ENCODE results near the gene NPFF. TPM values are rescaled to one million over a fixed set of nuclear protein-coding genes. Genes with fewer than 3 reads are reported as not detected.

Gene NPFF
- total and polyA plus RNA-seq, 2 of the 13 experiments (the other 11 are each of a cell fraction or from before 2014, with no cell fraction given): not detected

DNA sequence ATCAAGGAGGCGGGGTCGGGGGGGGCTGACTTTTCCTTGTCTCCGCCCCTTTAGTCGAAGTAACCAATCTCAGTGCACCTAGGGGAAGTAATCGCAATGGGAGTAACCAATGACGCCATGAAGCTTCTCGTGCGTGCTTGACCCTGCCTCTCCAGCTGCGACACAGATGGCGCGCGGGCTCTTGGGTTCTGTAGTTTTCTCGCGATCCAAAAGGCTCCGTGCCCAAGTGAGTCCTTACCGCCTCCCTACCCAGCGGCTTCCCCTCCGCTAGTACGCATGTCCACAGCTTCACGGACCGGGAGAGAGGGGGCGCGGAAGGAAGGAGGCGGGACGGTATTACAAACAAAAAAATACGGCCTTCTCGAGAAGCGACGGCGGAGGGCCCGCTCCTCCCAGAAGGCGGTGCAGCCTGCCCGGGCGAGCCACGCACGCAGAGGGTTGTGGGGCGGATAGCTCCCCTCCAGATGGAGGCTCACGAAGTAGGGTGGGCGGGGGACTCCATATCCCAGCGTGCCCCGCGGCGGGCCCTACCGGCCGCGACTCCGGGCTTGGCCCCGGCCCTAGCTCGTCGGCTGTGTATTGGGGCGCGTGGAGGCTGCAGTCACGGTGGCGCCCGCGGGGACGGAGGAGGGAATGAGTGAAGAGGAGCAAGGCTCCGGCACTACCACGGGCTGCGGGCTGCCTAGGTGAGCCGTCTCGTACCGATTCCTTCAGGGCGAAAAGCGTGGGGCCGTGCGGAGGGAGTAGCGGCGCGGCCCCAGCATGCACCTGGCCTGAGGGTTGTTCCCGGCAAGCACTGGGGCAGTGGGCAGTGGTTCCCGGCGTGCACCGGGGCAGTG is 6.3 kb downstream of the NPFF start, which contains the start of gene TARBP2 (continued):
- TF ChIP-seq, protein P1, sequence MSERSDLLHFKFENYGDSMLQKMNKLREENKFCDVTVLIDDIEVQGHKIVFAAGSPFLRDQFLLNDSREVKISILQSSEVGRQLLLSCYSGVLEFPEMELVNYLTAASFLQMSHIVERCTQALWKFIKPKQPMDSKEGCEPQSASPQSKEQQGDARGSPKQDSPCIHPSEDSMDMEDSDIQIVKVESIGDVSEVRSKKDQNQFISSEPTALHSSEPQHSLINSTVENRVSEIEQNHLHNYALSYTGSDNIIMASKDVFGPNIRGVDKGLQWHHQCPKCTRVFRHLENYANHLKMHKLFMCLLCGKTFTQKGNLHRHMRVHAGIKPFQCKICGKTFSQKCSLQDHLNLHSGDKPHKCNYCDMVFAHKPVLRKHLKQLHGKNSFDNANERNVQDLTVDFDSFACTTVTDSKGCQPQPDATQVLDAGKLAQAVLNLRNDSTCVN (CRISPR knock-in tag; IDR thresholded peaks at IDR 0.05; ENCODE audit: borderline replicate concordance): no peak; the same call in 1 of the 2 replicates
- TF ChIP-seq, protein P2, sequence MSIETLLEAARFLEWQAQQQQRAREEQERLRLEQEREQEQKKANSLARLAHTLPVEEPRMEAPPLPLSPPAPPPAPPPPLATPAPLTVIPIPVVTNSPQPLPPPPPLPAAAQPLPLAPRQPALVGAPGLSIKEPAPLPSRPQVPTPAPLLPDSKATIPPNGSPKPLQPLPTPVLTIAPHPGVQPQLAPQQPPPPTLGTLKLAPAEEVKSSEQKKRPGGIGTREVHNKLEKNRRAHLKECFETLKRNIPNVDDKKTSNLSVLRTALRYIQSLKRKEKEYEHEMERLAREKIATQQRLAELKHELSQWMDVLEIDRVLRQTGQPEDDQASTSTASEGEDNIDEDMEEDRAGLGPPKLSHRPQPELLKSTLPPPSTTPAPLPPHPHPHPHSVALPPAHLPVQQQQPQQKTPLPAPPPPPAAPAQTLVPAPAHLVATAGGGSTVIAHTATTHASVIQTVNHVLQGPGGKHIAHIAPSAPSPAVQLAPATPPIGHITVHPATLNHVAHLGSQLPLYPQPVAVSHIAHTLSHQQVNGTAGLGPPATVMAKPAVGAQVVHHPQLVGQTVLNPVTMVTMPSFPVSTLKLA (IDR thresholded peaks at IDR 0.05): 0 out of 2 replicates have a peak, but pooled peaks have one; percentile 28
- TF ChIP-seq, protein P3, sequence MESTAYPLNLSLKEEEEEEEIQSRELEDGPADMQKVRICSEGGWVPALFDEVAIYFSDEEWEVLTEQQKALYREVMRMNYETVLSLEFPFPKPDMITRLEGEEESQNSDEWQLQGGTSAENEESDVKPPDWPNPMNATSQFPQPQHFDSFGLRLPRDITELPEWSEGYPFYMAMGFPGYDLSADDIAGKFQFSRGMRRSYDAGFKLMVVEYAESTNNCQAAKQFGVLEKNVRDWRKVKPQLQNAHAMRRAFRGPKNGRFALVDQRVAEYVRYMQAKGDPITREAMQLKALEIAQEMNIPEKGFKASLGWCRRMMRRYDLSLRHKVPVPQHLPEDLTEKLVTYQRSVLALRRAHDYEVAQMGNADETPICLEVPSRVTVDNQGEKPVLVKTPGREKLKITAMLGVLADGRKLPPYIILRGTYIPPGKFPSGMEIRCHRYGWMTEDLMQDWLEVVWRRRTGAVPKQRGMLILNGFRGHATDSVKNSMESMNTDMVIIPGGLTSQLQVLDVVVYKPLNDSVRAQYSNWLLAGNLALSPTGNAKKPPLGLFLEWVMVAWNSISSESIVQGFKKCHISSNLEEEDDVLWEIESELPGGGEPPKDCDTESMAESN (CRISPR knock-in tag; conservative IDR thresholded peaks at IDR 0.05): peak; percentile 83
- TF ChIP-seq ZNF430 (CRISPR knock-in tag; IDR thresholded peaks at IDR 0.05) (no peak), ZNF337 (CRISPR knock-in tag; IDR thresholded peaks at IDR 0.05; ENCODE audit: borderline replicate concordance, low read depth) (no peak), RFXANK (CRISPR knock-in tag; IDR thresholded peaks at IDR 0.05) (no peak), SP4 (CRISPR knock-in tag; IDR thresholded peaks at IDR 0.05) (peak; percentile 88), KLF16 (CRISPR knock-in tag; IDR thresholded peaks at IDR 0.05) (peak in 1 of 2 experiments; percentile 50; a peak in 1 of 4 replicates), ONECUT2 (CRISPR knock-in tag; IDR thresholded peaks at IDR 0.05) (no peak; the same call in 1 of the 2 replicates), MAZ (IDR thresholded peaks at IDR 0.05; ENCODE audit: borderline replicate concordance, low read depth, low read length) (no peak), MAZ (CRISPR knock-in tag; IDR thresholded peaks at IDR 0.05; ENCODE audit: low read depth) (peak; percentile 72)
- TF ChIP-seq, protein P4, sequence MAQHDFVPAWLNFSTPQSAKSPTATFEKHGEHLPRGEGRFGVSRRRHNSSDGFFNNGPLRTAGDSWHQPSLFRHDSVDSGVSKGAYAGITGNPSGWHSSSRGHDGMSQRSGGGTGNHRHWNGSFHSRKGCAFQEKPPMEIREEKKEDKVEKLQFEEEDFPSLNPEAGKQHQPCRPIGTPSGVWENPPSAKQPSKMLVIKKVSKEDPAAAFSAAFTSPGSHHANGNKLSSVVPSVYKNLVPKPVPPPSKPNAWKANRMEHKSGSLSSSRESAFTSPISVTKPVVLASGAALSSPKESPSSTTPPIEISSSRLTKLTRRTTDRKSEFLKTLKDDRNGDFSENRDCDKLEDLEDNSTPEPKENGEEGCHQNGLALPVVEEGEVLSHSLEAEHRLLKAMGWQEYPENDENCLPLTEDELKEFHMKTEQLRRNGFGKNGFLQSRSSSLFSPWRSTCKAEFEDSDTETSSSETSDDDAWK (CRISPR knock-in tag; IDR thresholded peaks at IDR 0.05): no peak
- TF ChIP-seq, protein P5, sequence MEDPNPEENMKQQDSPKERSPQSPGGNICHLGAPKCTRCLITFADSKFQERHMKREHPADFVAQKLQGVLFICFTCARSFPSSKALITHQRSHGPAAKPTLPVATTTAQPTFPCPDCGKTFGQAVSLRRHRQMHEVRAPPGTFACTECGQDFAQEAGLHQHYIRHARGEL (CRISPR knock-in tag; IDR thresholded peaks at IDR 0.05): no peak
- TF ChIP-seq, protein P6, sequence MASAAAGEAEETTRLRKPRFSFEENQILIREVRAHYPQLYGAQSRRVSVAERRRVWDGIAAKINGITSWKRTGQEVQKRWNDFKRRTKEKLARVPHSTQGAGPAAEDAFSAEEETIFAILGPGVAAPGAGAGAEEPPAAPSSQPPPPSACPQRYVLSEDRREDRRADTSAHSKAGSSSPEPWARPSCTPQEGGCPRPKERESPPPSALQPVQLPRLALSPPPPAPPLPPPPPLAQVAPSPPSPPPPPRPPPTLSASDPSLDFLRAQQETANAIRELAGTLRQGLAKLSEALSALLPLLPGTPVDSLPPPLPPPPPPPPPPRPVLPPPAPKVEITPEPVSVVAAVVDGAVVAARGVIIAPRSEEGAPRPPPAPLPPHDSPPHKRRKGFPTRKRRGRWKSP (CRISPR knock-in tag; IDR thresholded peaks at IDR 0.05): no peak
- TF ChIP-seq, protein P7, sequence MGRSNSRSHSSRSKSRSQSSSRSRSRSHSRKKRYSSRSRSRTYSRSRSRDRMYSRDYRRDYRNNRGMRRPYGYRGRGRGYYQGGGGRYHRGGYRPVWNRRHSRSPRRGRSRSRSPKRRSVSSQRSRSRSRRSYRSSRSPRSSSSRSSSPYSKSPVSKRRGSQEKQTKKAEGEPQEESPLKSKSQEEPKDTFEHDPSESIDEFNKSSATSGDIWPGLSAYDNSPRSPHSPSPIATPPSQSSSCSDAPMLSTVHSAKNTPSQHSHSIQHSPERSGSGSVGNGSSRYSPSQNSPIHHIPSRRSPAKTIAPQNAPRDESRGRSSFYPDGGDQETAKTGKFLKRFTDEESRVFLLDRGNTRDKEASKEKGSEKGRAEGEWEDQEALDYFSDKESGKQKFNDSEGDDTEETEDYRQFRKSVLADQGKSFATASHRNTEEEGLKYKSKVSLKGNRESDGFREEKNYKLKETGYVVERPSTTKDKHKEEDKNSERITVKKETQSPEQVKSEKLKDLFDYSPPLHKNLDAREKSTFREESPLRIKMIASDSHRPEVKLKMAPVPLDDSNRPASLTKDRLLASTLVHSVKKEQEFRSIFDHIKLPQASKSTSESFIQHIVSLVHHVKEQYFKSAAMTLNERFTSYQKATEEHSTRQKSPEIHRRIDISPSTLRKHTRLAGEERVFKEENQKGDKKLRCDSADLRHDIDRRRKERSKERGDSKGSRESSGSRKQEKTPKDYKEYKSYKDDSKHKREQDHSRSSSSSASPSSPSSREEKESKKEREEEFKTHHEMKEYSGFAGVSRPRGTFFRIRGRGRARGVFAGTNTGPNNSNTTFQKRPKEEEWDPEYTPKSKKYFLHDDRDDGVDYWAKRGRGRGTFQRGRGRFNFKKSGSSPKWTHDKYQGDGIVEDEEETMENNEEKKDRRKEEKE (IDR thresholded peaks at IDR 0.05): no peak
